ENCODE measurements around the gene LGALS14. TPM values are rescaled to one million over a fixed set of nuclear protein-coding genes. Genes with fewer than 3 reads are reported as not detected.
"Not testable (repeated sequence)": the region's sequence is repeated elsewhere in the genome, so short reads cannot be mapped to it uniquely, and the experiment has no call there.

Gene LGALS14
- total RNA-seq, 2 donors from 2014 or later, result not detected

DNA sequence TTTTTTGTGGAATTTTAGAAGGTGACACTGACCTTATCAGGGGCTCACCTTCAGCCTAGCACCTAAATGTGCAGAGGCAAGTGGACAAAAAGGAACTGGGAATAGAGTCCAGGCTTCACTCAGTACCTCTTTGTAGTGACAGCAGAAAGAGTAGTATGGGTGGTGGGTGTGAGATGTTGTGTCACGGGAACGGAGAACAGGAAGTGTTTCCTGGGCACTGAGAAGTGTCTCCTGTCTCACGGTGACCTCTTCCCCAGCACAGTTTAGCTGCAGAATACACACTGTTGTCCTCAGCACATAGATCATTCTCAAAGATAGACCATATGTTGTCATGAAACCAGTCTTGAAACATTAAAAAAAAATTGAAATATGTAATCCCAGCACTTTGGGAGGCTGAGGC is 17.5 kb upstream of the LGALS14 start:
- Histone ChIP-seq H3K27me3 (no peaks in the 10 kb centered on the region), H3K9me3 (no peaks in the 10 kb centered on the region), H3K36me3 (no peaks in the 10 kb centered on the region), H3K27ac (no peak overlapping the region), H3K4me1 (no peaks in the 10 kb centered on the region), H3K4me3 (no peak overlapping the region)
- no peak for DNase-seq (ENCODE audit: low spot score)
- TF ChIP-seq, protein P1, sequence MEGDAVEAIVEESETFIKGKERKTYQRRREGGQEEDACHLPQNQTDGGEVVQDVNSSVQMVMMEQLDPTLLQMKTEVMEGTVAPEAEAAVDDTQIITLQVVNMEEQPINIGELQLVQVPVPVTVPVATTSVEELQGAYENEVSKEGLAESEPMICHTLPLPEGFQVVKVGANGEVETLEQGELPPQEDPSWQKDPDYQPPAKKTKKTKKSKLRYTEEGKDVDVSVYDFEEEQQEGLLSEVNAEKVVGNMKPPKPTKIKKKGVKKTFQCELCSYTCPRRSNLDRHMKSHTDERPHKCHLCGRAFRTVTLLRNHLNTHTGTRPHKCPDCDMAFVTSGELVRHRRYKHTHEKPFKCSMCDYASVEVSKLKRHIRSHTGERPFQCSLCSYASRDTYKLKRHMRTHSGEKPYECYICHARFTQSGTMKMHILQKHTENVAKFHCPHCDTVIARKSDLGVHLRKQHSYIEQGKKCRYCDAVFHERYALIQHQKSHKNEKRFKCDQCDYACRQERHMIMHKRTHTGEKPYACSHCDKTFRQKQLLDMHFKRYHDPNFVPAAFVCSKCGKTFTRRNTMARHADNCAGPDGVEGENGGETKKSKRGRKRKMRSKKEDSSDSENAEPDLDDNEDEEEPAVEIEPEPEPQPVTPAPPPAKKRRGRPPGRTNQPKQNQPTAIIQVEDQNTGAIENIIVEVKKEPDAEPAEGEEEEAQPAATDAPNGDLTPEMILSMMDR (IDR thresholded peaks at IDR 0.05), result no peak

DNA sequence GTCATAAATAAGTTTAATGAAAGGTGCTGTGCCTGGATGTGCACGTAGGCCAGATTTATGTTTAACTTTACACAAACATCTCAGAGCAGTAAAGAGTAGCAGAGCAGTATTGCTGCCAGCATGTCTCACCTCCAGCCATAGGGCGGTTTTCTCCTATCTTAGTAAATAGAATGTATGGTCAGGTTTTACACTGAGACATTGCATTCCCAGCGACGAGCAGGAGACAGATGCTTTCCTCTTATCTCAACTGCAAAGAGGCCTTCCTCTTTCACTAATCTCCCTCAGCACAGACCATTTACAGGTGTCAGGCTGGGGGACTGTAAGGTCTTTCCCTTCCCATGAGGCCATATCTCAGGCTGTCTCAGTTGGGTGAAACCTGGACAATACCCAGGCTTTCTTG is 15.6 kb upstream of the LGALS14 start:
- DNase-seq (ENCODE audit: low spot score); H3K4me3 ChIP-seq; H3K27ac ChIP-seq; H3K27me3 ChIP-seq; H3K4me1 ChIP-seq; H3K36me3 ChIP-seq; H3K9me3 ChIP-seq: not testable (repeated sequence)

DNA sequence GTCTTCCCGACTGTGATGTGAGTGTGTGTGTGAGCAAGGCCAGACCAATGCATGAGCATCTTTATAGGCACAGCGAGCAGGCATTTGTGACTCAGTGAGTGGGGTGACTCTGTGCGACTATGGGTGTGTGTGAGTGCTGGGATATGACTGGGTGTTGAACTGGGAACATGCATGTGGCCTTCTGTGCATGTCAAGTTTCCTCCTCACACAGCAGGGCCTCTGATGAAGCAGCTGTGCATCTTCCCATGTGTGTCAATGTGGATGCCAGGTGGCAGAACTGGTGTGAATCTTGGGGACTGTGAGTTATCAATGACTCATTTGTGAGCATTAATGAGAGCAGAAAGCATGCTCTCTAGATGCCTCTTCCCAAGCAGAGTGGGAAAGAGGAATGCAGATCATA is 12.1 kb upstream of the LGALS14 start:
- H3K36me3 ChIP-seq, result no peaks in the 10 kb centered on the region
- TF ChIP-seq, protein P1 (IDR thresholded peaks at IDR 0.05), result no peak
- H3K4me3 ChIP-seq, result no peak overlapping the region
- H3K27me3 ChIP-seq, result no peaks in the 10 kb centered on the region
- no peaks in the 10 kb centered on the region for H3K9me3 ChIP-seq
- no peak overlapping the region for H3K27ac ChIP-seq
- DNase-seq (ENCODE audit: low spot score), result no peak
- no peaks in the 10 kb centered on the region for H3K4me1 ChIP-seq

DNA sequence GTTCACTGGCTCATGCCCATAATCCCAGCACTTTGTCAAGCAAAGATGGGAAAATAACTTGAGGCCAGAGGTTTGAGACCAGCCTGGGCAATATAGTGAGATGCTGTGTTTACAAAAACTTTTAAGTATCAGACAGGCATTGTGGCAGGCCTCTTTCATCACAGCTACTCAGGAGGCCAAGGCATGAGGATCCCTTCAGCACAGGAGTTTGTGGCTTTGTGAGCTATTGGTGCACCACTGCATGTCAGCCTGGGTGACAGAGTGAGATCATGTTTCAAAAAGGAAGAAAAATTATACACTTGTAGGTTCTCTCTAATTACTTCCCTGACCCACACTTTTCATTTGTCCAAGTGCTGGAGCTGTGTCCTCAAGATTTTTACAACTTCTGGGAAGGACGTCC is 11.5 kb upstream of the LGALS14 start:
- Histone ChIP-seq H3K4me3 (no peak overlapping the region), H3K4me1 (no peaks in the 10 kb centered on the region), H3K36me3 (no peaks in the 10 kb centered on the region), H3K9me3 (no peaks in the 10 kb centered on the region), H3K27me3 (no peaks in the 10 kb centered on the region), H3K27ac (no peak overlapping the region)
- no peak for DNase-seq (ENCODE audit: low spot score)
- TF ChIP-seq, protein P1 (IDR thresholded peaks at IDR 0.05), result no peak

DNA sequence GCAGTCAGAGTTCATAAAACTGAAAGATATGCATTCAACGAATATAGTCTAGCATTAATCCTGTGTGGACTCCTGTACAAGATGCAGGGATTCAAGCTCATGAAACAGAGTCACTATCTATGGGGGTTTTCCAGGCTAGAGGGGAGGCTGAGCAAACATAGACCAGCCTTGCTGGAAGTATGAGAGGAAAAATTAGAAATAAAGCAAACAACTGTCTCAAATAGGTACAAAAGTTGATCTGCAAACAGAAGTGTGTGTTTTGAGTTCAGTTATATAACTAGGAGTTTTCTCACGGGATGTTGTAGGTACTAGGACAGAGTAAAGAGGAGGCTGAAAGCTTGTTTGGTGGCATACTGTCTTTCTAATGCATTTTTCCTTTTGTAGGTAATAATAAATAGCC is 8.5 kb upstream of the LGALS14 start:
- no peaks in the 10 kb centered on the region for H3K27me3 ChIP-seq

DNA sequence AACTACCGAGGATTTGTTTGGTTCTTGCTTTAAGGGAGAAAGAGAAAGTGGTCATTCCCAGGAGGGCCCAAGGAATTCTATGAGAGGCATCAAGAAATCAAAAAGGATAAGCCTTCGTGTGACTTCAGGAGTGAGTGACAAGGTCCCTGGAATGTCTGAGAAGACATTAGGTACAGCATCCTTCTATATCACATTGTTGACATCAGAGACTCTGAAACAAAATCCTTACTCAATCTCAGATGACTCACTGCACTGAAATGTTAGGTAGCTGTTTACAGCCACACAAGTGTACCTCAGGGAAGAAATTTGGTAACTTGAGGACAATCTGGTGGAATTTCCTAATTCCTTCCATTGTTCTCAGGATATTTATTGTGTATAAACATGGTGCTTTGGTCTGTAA is 7.9 kb upstream of the LGALS14 start:
- H3K4me3 ChIP-seq, result no peak overlapping the region
- H3K4me1 ChIP-seq, result no peaks in the 10 kb centered on the region
- TF ChIP-seq, protein P1 (IDR thresholded peaks at IDR 0.05), result no peak
- H3K9me3 ChIP-seq, result no peaks in the 10 kb centered on the region
- H3K27ac ChIP-seq, result no peak overlapping the region
- no peaks in the 10 kb centered on the region for H3K36me3 ChIP-seq
- no peaks in the 10 kb centered on the region for H3K27me3 ChIP-seq
- no peak for DNase-seq (ENCODE audit: low spot score)

More for the DNA sequence above, 8.5 kb upstream of the LGALS14 start:
- no peak for DNase-seq (ENCODE audit: low spot score)
- Histone ChIP-seq H3K4me1 (no peaks in the 10 kb centered on the region), H3K36me3 (no peaks in the 10 kb centered on the region), H3K27ac (no peak overlapping the region), H3K9me3 (no peaks in the 10 kb centered on the region), H3K4me3 (no peak overlapping the region)
- TF ChIP-seq, protein P1 (IDR thresholded peaks at IDR 0.05), result no peak
